H1 (cell line): Measurements from ENCODE around the gene TRHDE. TPM values are rescaled to one million over a fixed set of nuclear protein-coding genes. Genes with fewer than 3 reads are reported as not detected.

Source experiments
- ATF2 ChIP-seq: IDR thresholded peaks from 2 replicates; pipeline ENCODE4 v1.6.1; 2012; ENCODE audit warnings: low read length, inconsistent platforms
- CHD7 ChIP-seq: fragments of 300-600 bp; sonication (generic); IDR thresholded peaks from 2 replicates; pipeline ENCODE4 v1.7.1; 2012; ENCODE audit warnings: low read length, moderate library complexity, mild to moderate bottlenecking, inconsistent platforms; ENCODE audit not compliant: insufficient replicate concordance
- CTCF ChIP-seq, 3 experiments: IDR thresholded peaks; 1 replicate in 2 of 3; 2 replicates in 1 of 3; pipeline versions ENCODE4 v1.5.1 to v1.6.1; 2011; ENCODE audit warnings: low read length in 3 of 3, mild to moderate bottlenecking in 3 of 3, inconsistent platforms in 2 of 3, low read depth in 1 of 3, moderate library complexity in 1 of 3; ENCODE audit not compliant: insufficient read depth in 1 of 3; ENCODE audit errors: control extremely low read depth in 1 of 3
- GTF2F1 ChIP-seq: IDR thresholded peaks from 2 replicates; pipeline ENCODE4 v1.6.1; 2012; ENCODE audit warnings: low read depth, low read length, improper control_type of control experiment, borderline replicate concordance
- RAD21 ChIP-seq, 2 experiments: IDR thresholded peaks in 1 of 2; conservative IDR thresholded peaks in 1 of 2; 2 replicates each; pipeline ENCODE4 v1.6.1; 2011; ENCODE audit warnings: low read depth in 2 of 2, low read length in 2 of 2, improper control_type of control experiment in 1 of 2, inconsistent platforms in 1 of 2, mild to moderate bottlenecking in 1 of 2, moderate library complexity in 1 of 2
- polyA plus RNA-seq, 7 experiments: library from polyadenylated mRNA; depleted of rRNA in 3 of 7; stranded (reverse) in 5 of 7; unstranded in 2 of 7; fragments of >200 nt in 5 of 7; fragments of 200-250 nt in 2 of 7; gene quantifications; 1 replicate in 5 of 7; 2 replicates in 1 of 7; 4 replicates in 1 of 7; pipeline versions ENCODE4 v1.2.1 to v1.2.3, GENCODE V29; 2011 to 2013; ENCODE audit warnings: missing spikeins in 2 of 7, mixed read lengths in 2 of 7
- total RNA-seq: library from RNA; stranded (reverse); fragmentation: NEBNext Ultra II Directional; extraction: Animal tissue kit (Norgen Biotek cat#: 25700); gene quantifications from 2 replicates; pipeline ENCODE4 v1.2.1, GENCODE V29; 2021

The TRHDE gene
- total and polyA plus RNA-seq, 2 of the 8 experiments (the other 6 are each of a cell fraction or from before 2014, with no cell fraction given), result 1.3 to 5.0 TPM

DNA sequence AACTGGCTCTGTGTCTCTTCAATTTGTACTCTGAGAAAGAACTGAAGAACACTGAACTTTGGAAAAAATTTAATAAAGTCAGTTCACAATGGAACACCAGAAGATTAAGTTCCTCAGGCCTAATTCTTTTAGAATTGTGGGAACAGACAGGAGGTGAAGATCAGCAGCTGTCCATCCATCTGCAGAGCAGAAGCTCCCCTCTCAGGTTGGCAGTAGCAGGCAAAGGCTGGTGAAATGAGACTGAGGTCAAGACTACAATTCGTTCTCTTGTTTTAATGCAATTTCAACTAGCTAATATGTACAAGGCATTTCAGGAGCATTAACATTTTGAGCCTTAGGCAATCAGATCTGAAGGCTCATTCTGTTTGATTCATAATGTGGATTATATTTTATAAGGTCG, 10.3 kb upstream of the TRHDE start (continued):
- TF ChIP-seq CHD7 (no peak), CTCF (IDR thresholded peaks at IDR 0.05; ENCODE audit: control extremely low read depth in 1 of 3, insufficient read depth in 1 of 3, low read depth in 1 of 3, low read length in 3 of 3) (peak in 1 of 3 experiments; percentile 3; a peak in 1 of 4 replicates), GTF2F1 (no peak), ATF2 (no peak), RAD21 (IDR thresholded peaks at IDR 0.05 in 1 of 2, conservative IDR thresholded peaks at IDR 0.05 in 1 of 2; ENCODE audit: low read depth in 2 of 2, low read length in 2 of 2) (peak; percentile 24 to 29; a peak in 2 of 4 replicates)
